Cerebellar cortex (tissue), 1 donor: ENCODE data around the gene BICDL2.
"Not testable (repeated sequence)": the region's sequence is repeated elsewhere in the genome, so short reads cannot be mapped to it uniquely, and the experiment has no call there.

Experiments used
- DNase-seq: peaks from one replicate; pipeline ENCODE4 v3.0.0-alpha.2; 2015; ENCODE audit warnings: low spot score

BICDL2 gene

GRCh38 chr16:3036726-3037315 lies at the start of gene BICDL2:
BICDL2 (minus strand) TSS chr16:3036944; CDS start chr16:3035496, 1,448 bp downstream.
- no peak for DNase-seq

DNA sequence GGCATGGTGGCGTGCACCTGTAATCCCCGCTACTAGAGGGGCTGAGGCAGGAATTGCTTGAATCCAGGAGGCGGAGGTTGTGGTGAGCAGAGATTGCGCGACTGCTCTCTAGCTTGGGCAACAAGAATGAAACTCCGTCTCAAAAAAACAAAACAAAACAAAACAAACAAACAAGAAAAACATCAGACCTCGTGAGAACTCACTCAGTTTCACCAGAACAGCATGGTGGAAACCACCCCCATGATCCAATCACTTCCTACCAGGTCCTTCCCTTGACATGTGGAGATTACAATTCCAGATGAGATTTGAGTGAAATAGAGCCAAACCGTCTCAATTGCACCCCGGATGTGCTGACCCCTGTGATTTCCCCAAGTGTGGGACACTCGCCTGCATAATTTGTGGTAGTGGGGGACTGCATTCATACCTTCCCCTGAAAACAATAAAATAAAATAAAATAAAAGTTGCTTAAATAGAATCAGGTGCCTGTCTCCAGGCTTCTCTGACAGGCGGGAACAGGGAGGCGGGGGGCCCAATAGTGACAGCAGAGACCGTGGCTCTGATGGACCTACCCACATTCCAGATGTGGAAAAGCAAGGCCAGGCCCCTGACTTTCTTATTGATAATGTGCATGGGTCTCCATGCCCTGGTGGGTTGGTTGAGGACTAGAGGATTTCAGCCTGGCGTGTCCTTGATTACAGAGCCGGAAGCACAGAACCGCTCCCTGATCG lies 49.3 kb upstream of the BICDL2 start:
- no peak for DNase-seq

DNA sequence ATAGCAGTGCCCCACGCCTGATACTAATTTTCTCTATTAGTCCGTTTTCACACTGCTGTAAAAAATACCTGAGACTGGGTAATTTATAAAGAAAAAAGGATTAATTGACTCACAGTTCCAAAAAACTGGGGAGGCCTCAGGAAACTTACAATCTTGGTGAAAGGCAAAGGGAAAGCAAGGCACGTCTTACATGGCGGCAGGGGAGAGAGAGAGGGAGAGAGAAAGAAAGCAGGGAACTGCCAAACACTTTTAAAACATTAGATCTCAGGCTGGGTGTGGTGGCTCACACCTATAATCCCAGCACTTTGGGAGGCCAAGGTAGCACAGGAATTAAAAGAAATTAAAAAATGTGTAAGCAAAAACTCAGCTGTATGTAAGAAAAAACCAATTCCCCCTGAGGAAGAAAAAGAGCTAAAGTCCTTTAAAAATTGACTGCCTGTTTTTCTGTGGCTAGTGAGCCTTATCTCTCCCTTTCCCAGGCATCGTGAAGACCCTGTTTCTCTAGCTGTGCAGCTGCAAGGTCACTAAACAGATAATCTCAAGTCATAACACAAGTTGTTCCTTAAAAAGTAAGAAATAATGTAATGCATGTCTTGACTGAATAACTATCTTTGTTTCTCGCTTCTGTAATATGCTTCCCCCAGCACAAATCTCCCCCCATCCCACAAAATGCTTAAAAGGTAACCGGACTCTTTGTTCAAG lies 48.4 kb upstream of the BICDL2 start:
- DNase-seq, result no peak

DNA sequence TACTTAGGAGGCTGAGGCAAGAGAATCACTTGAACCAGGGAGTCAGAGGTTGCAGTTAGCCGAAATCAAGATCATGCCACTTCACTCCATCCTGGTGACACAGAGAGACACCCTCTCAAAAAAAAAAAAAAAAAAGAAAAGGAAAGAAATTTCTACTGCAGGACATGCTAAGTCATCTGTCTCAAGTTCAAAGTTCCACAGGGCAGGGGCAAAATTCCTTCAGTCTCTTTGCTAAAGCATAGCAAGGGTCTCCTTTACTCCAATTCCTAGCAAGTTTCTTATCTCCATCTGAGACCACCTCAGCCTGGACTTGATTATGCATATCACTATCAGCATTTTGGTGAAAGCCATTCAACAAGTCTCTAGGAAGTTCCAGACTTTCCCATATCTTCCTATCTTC lies 47.7 kb upstream of the BICDL2 start:
- DNase-seq, result no peak

- DNase-seq, result not testable (repeated sequence)
These were observed 46.7 kb upstream of the BICDL2 start for GRCh38 chr16:3083408-3083807.

DNA sequence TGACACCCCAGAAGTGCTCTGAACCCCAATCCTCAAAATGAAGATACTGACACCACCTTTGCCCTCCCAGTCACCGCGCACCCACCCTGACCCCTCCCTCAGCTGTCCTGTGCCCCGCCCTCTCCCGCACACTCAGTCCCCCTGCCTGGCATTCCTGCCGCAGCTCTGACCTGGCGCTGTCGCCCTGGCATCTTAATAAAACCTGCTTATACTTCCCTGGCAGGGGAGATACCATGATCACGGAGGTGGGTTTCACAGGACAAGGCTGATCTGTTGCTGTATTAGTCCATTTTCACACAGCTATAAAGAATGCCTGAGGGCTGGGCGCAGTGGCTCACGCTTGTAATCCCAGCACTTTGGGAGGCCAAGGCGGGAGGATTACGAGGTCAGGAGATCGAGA lies 45.2 kb upstream of the BICDL2 start:
- not testable (repeated sequence) for DNase-seq

DNA sequence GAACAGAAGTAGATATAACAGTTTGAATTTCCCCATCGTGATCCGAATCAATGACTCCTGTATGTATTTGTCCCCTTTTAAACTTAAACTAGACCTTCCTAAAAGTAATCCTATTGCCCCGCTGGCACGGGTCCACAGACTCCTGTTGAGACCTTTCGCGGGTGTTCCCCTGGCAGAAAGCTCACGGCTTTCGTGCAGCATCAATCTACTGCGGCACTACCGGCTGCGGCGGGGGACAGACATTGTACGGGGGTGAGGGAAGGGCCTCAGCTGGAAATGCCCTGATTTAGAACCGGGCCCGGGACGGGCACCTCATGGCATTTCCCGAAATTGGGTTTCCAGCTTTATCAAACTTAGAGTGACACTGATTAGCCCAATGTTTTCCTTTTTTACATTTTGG lies 43.3 kb upstream of the BICDL2 start:
- DNase-seq, result no peak

DNA sequence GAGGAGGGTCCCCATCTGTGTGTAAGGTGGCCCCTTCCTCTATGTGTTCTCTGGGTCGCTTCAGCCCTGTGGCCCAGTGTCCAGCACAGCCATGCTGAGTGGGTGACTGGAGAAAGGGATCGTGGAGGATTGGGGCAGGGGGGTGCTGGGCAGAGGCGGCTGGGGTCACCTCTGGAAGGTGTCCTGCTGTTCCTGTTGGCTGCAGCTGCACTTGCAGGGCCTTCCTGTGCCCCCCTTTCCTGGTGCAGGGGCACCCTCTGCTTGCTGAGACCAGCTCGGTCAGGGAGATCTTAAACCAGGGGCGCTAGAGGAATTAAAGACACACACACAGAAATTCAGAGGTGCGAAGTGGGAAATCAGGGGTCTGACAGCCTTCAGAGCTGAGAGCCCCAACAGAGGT lies 39.8 kb upstream of the BICDL2 start:
- DNase-seq, result no peak

DNA sequence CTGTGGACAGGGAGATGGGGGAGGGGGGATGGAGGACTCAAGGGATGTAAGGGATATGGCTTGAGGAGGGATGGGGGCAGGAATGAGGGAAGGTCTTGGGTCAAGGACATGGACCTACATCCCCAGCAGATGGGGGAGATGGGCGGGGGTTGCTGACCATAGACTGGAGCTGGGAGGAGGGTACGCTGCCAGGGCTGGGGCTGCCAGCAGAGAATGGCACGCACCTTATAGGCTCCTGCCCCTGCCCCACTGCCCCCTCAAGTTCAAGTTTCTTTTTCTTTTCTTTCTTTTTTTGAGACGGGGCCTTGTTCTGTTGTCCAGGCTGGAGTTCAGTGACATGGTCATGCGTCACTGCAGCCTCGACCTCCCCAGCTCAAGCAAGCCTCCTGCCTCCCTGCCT lies 39.2 kb upstream of the BICDL2 start:
- DNase-seq, result not testable (repeated sequence)

GRCh38 chr16:3075523-3075915 lies 38.8 kb upstream of the BICDL2 start:
- no peak for DNase-seq

- no peak for DNase-seq
These were observed 38.2 kb upstream of the BICDL2 start for GRCh38 chr16:3074860-3075522.

DNA sequence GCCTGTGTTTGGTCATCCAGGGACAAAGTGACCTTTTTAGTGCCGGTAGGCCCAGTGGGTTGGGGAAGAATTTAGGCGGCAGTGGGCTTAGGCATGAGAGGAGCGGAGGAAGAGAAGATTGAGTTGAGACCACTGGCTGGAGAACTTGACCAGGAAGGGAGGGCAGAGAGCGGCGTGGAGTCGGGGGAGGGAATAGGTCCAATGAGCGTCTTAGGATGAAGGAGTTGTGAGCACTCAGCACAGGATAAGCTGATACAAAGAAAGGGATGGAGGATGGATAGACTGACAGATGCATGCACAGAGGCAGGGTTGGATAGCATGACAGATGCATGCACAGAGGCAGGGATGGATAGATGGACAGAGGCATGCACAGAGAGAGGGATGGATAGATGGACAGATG lies 36.7 kb upstream of the BICDL2 start:
- DNase-seq, result no peak

DNA sequence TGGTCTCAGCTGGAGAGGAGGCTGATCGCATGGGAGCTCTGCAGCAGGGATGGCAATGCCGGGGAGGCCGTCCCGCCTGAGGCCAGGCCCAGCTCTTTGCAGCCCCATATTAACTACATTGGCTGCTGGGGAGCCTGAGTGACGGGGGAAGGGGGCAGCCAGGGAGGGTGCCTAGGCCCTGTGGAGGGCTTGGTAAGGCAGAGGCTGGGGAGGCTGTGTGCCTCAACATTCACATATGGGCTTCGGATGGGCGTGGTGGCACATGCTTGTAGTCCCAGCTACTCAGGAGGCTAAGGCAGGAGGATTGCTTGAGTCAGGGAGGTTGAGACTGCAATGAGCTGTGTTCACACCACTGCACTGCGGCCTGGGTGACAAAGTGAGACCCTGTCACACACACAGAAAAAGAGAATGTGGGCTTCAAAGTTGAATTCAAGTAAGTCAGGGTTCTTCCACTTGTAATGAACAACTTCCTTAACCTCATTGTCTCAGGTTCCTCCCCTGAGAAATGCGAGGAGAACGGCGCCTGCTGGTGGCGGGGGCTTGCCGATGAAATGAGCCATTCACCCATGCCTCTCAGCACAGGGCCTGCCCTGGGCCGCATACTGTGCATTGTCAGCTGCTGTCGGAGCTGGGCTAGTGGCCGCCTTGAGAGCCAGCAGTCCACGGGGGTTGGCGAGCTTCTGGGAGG lies 36.0 kb upstream of the BICDL2 start:
- not testable (repeated sequence) for DNase-seq

DNA sequence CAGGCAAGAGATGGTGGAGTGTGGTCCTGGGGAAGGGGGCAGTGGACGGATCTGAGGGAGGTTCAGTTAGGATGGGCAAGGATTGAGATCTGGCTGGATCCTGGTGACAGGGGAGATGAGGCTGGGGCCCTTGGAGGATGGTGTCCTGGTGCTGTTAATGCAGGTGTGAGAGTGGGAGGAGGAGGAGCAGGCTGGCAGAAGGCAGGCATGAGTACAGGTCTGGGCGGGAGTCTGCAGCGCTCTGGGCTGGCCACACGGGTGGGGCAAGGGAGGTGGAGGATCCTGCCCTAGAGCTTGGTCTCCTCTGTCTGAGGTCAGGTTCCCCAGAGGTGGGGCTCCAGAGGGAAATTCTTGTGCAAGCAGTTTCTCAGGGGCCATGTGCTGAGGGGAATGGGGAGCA lies 35.4 kb upstream of the BICDL2 start:
- not testable (repeated sequence) for DNase-seq

DNA sequence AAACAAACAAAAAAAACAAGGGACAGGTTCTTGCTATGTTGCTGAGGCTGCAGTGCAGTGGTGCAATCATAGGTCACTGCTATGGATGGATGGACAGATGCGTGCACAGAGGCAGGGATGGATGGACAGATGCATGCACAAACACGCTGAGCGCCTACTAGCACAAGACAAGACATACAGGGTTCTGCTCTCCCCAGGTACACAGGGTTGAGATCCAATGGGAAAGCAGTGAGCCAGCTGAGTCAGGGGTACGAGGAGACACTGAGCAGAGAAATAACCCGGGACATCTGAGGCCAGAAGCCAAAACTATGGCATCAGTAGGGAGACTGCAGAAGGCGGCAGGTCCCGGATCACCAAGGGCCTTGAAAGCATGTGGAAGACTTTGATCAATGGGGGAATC lies 34.9 kb upstream of the BICDL2 start:
- DNase-seq, result no peak

DNA sequence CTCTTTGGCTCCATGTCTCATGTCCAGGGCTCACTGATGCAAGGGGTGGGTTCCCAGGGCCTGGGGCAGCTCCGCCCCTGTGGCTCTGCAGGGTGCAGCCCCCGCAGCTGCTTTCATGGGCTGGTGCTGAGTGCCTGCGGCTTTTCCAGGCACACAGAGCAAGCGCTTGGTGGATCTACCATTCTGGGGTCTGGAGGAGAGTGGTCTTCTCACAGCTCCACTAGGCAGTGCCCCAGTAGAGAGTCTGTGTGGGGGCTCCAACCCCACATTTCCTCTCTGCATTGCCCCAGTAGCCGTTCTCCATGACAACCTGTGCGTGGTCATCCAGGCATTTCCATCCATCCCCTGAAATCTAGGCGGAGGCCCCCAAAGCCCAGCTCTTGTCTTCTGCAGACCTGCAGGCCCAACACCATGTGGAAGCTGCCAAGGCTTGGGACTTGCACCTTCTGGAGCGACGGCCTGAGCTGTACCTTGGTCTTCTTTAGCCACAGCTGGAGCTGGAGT lies 33.9 kb upstream of the BICDL2 start:
- no peak for DNase-seq

- DNase-seq, result not testable (repeated sequence)
These were observed 32.4 kb upstream of the BICDL2 start for GRCh38 chr16:3069146-3069545.

DNA sequence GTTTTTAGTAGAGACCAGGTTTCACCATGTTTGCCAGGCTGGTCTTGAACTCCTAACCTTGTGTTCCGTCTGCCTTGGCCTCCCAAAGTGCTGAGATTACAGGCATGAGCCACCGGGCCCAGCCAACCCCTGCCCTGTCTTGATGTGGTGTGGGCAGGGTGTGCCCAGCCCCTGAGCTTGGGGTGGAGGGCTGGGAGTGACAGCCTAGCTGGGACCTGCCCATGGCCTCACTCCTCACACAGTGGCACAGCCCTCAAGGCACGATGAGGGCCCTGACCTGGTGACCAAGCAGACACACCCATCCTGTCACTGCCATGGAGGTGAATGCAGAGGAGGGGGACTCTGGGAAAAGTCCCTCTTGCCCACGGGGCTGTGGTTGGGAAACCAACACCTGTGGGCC lies 31.7 kb upstream of the BICDL2 start:
- DNase-seq, result no peak

DNA sequence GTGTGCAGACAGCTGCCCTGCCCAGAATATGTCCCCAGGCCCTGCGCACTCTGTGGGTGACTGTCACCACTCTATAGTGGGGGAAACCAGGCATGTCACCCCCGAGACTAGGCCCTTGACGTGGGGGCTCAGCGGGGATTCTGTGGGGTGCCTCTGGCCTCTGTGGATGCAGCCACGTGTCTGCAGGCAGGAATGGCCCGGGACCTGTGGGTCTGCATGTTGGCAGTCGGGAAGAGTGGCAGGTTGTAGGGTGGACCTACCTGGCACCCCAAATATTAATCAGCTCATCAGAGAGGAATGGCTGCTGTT lies 29.6 kb upstream of the BICDL2 start:
- DNase-seq, result no peak

- DNase-seq, result no peak
These were observed 29.1 kb upstream of the BICDL2 start for GRCh38 chr16:3065742-3066439.

DNA sequence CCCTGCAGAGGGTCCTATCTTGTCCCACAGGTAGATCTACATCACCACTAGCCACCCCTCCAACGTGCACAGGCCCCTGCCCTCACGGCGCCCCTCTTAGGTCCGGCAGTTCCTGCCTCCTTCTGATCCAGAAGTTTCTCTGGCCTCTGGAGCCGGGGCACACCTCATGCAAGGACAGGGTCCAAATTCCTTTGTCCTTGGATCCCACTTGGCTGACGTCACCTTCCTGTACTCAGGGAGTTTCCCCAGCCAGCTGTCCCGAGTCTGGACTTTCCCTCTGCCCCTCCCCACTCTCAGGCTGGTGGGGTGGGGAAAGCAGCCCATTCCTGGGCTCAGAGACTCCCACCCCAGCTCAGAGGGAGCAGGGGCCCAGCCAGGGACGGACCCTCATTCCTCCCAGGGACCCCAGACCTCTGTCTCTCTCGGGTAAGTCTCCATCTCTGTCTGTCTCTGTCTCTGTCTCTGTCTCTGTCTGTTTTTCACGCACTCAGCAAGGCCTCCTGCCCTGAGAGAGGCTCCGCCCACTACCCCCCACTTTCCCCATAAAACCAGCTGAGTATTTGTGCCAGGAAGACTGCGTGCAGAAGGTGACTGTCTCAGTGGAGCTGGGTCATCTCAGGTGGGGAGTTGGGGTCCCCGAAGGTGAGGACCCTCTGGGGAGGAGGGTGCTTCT lies 28.5 kb upstream of the BICDL2 start, which contains the start of gene IL32:
IL32 (plus strand) TSS at position 572 of the 673 bp plus-strand sequence. CDS start 172 bp downstream, outside the sequence.
- DNase-seq, result no peak
